ENCODE measurements around the gene DTNB. TPM values are rescaled to one million over a fixed set of nuclear protein-coding genes. Genes with fewer than 3 reads are reported as not detected.
A peak's percentile ranks its signal among the peaks of the same experiment; 100 is the strongest.

DTNB gene
- polyA plus RNA-seq, 1 of the 3 experiments (the other 2 are of a cell fraction), result 15.3 TPM

- Histone ChIP-seq H3F3A (replicated peaks; ENCODE audit: insufficient read depth) (peaks cover 12% of the 10 kb centered on the region), H3K27me3 (ENCODE audit: insufficient read depth) (no peaks in the 10 kb centered on the region), H3K9me3 (no peaks in the 10 kb centered on the region), H3K79me2 (ENCODE audit: insufficient read depth) (no peaks in the 10 kb centered on the region), H3K9ac (no peak overlapping the region), H3K4me1 (ENCODE audit: control insufficient read depth in 1 of 2, insufficient read depth in 2 of 2, low read depth in 1 of 2, low read length in 1 of 2) (peaks cover 0 to 7% of the 10 kb centered on the region in 2 experiments; a peak in 2 of 4 replicates), H3K27ac (ENCODE audit: low read depth in 2 of 2, low read length in 1 of 2) (peak overlapping the region in 1 of 2 experiments; percentile 38; a peak in 2 of 4 replicates), H3K4me3 (ENCODE audit: low read depth in 2 of 2, low read length in 1 of 2) (no peak overlapping the region), H3K9me2 (no peaks in the 10 kb centered on the region), H3K36me3 (replicated peaks in 1 of 2; ENCODE audit: control insufficient read depth in 1 of 2, insufficient read depth in 2 of 2, low read length in 1 of 2) (no peaks in the 10 kb centered on the region), H2AFZ (ENCODE audit: low read depth) (peak overlapping the region; percentile 12; the same call in 1 of the 2 replicates), H4K20me1 (ENCODE audit: insufficient read depth) (no peaks in the 10 kb centered on the region), H3K4me2 (peak overlapping the region; percentile 36; the same call in 1 of the 2 replicates)
- TF ChIP-seq GATA2 (CRISPR knock-in tag; IDR thresholded peaks at IDR 0.05) (no peak), TEAD4 (IDR thresholded peaks at IDR 0.05; ENCODE audit: borderline replicate concordance, insufficient read depth) (no peak), RFX5 (IDR thresholded peaks at IDR 0.05; ENCODE audit: low read length) (no peak), MAX (IDR thresholded peaks at IDR 0.05; ENCODE audit: low read depth) (no peak), FOXM1 (IDR thresholded peaks at IDR 0.05; ENCODE audit: low read depth) (no peak), USF1 (IDR thresholded peaks at IDR 0.05; ENCODE audit: borderline replicate concordance, low read depth) (no peak)
- DNase-seq, result no peak
- WGBS (ENCODE audit: low lambda C conversion rate), result 90% methylated on average over 1 of the region's 1 CpG
- ChIA-PET POLR2A (no interaction called here), CTCF (interaction anchor here (0.6 to 3.0 kb wide), 6 partner anchors 11 to 224 kb away, joined by 3 to 14 read pairs (median 7); no protein-coding TSS in a partner anchor)
Measured at GRCh38 chr2:25596516-25597244, 76.7 kb downstream of the DTNB start.

- no peak overlapping the region for H3K4me2 ChIP-seq
- peaks cover 7 to 8% of the 10 kb centered on the region in 2 experiments; a peak in 2 of 4 replicates for H3K4me1 ChIP-seq (ENCODE audit: control insufficient read depth in 1 of 2, insufficient read depth in 2 of 2, low read depth in 1 of 2, low read length in 1 of 2)
- H3K4me3 ChIP-seq (ENCODE audit: low read depth in 2 of 2, low read length in 1 of 2), result no peak overlapping the region
- H3K36me3 ChIP-seq (replicated peaks in 1 of 2; ENCODE audit: control insufficient read depth in 1 of 2, insufficient read depth in 2 of 2, low read length in 1 of 2), result no peaks in the 10 kb centered on the region
- no peaks in the 10 kb centered on the region for H4K20me1 ChIP-seq (ENCODE audit: insufficient read depth)
- H3K27me3 ChIP-seq (ENCODE audit: insufficient read depth), result no peaks in the 10 kb centered on the region
- H3K27ac ChIP-seq (ENCODE audit: low read depth in 2 of 2, low read length in 1 of 2), result no peak overlapping the region
- no peak overlapping the region for H2AFZ ChIP-seq (ENCODE audit: low read depth)
- no peak for DNase-seq
- H3K9ac ChIP-seq, result no peak overlapping the region
- H3K79me2 ChIP-seq (ENCODE audit: insufficient read depth), result no peaks in the 10 kb centered on the region
- ChIA-PET CTCF (interaction anchor here (0.7 to 2.8 kb wide), 5 partner anchors 10 to 233 kb away, joined by 3 to 9 read pairs (median 4); no protein-coding TSS in a partner anchor), POLR2A (no interaction called here)
- H3F3A ChIP-seq (replicated peaks; ENCODE audit: insufficient read depth), result peaks cover 12% of the 10 kb centered on the region
- no peaks in the 10 kb centered on the region for H3K9me2 ChIP-seq
- no peaks in the 10 kb centered on the region for H3K9me3 ChIP-seq
- WGBS (ENCODE audit: low lambda C conversion rate), result 96% methylated on average over 6 of the region's 6 CpGs
- no peak for TF ChIP-seq NFIC (IDR thresholded peaks at IDR 0.05; ENCODE audit: borderline replicate concordance)
- TF ChIP-seq, protein P1, sequence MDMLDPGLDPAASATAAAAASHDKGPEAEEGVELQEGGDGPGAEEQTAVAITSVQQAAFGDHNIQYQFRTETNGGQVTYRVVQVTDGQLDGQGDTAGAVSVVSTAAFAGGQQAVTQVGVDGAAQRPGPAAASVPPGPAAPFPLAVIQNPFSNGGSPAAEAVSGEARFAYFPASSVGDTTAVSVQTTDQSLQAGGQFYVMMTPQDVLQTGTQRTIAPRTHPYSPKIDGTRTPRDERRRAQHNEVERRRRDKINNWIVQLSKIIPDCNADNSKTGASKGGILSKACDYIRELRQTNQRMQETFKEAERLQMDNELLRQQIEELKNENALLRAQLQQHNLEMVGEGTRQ (IDR thresholded peaks at IDR 0.05; ENCODE audit: borderline replicate concordance, low read depth, low read length), result no peak
- TF ChIP-seq ELF1 (IDR thresholded peaks at IDR 0.05), result no peak
- TF ChIP-seq SMC3 (IDR thresholded peaks at IDR 0.05; ENCODE audit: low read depth, low read length), result no peak
- no peak for TF ChIP-seq RCOR1 (IDR thresholded peaks at IDR 0.05; ENCODE audit: low read length)
- no peak for TF ChIP-seq FOXM1 (IDR thresholded peaks at IDR 0.05; ENCODE audit: low read depth)
- TF ChIP-seq TEAD4 (IDR thresholded peaks at IDR 0.05; ENCODE audit: borderline replicate concordance, insufficient read depth), result no peak
- TF ChIP-seq GATA2 (CRISPR knock-in tag; IDR thresholded peaks at IDR 0.05), result no peak
- TF ChIP-seq FOXJ3 (CRISPR knock-in tag; IDR thresholded peaks at IDR 0.05), result no peak
- no peak for TF ChIP-seq FOSL2 (IDR thresholded peaks at IDR 0.05; ENCODE audit: borderline replicate concordance, low read depth)
- TF ChIP-seq CTCF (IDR thresholded peaks at IDR 0.05), result no peak
- no peak for TF ChIP-seq EZH2phosphoT487 (IDR thresholded peaks at IDR 0.05; ENCODE audit: borderline replicate concordance, low read depth)
- TF ChIP-seq TAF1 (IDR thresholded peaks at IDR 0.05; ENCODE audit: borderline replicate concordance, low read depth, low read length), result no peak
- TF ChIP-seq CHD2 (IDR thresholded peaks at IDR 0.05; ENCODE audit: low read length, partially characterized antibody), result no peak
- TF ChIP-seq, protein P2, sequence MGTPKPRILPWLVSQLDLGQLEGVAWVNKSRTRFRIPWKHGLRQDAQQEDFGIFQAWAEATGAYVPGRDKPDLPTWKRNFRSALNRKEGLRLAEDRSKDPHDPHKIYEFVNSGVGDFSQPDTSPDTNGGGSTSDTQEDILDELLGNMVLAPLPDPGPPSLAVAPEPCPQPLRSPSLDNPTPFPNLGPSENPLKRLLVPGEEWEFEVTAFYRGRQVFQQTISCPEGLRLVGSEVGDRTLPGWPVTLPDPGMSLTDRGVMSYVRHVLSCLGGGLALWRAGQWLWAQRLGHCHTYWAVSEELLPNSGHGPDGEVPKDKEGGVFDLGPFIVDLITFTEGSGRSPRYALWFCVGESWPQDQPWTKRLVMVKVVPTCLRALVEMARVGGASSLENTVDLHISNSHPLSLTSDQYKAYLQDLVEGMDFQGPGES (IDR thresholded peaks at IDR 0.05; ENCODE audit: low read depth, low read length), result no peak
- TF ChIP-seq, protein P3, sequence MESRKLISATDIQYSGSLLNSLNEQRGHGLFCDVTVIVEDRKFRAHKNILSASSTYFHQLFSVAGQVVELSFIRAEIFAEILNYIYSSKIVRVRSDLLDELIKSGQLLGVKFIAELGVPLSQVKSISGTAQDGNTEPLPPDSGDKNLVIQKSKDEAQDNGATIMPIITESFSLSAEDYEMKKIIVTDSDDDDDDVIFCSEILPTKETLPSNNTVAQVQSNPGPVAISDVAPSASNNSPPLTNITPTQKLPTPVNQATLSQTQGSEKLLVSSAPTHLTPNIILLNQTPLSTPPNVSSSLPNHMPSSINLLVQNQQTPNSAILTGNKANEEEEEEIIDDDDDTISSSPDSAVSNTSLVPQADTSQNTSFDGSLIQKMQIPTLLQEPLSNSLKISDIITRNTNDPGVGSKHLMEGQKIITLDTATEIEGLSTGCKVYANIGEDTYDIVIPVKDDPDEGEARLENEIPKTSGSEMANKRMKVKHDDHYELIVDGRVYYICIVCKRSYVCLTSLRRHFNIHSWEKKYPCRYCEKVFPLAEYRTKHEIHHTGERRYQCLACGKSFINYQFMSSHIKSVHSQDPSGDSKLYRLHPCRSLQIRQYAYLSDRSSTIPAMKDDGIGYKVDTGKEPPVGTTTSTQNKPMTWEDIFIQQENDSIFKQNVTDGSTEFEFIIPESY (IDR thresholded peaks at IDR 0.05; ENCODE audit: borderline replicate concordance, low read depth), result no peak
Measured at GRCh38 chr2:25595393-25595792, 78.0 kb downstream of the DTNB start.

All from SK-N-SH (cell line).